ENCODE measurements around the gene HDAC9.

The HDAC9 gene

GRCh38 chr7:18610331-18610948 is 114.9 kb downstream of the HDAC9 start:
- Histone ChIP-seq H3F3A (ENCODE audit: control insufficient read depth, insufficient read depth) (no peaks in the 10 kb centered on the region), H3K36me3 (ENCODE audit: control insufficient read depth, low read length) (no peaks in the 10 kb centered on the region), H3K4me2 (ENCODE audit: low read length) (no peak overlapping the region), H3K9me3 (ENCODE audit: control insufficient read depth, insufficient read depth, low read length) (no peaks in the 10 kb centered on the region), H3K79me2 (ENCODE audit: control insufficient read depth, low read length) (no peaks in the 10 kb centered on the region), H3K27ac (ENCODE audit: low read depth, low read length) (no peak overlapping the region), H3K27me3 (ENCODE audit: control insufficient read depth, low read length) (no peaks in the 10 kb centered on the region), H4K20me1 (ENCODE audit: control insufficient read depth, insufficient read depth, low read depth, low read length) (no peaks in the 10 kb centered on the region), H3K4me3 (ENCODE audit: low read length) (no peak overlapping the region), H3K4me1 (ENCODE audit: control insufficient read depth, low read length) (0 out of 2 replicates have a peak, but pooled peaks cover 4% of the 10 kb centered on the region), H3K9me2 (replicated peaks; ENCODE audit: control insufficient read depth, low read length) (no peaks in the 10 kb centered on the region)
- no peak for TF ChIP-seq EZH2phosphoT487 (IDR thresholded peaks at IDR 0.05; ENCODE audit: borderline replicate concordance, low read length)
- peak; percentile 93 for TF ChIP-seq CTCF (IDR thresholded peaks at IDR 0.05; ENCODE audit: low read depth, low read length, poor library complexity, severe bottlenecking)

- Histone ChIP-seq H3K4me2 (ENCODE audit: low read length) (no peak overlapping the region), H3K9me3 (ENCODE audit: control insufficient read depth, insufficient read depth, low read length) (no peaks in the 10 kb centered on the region), H3K9me2 (replicated peaks; ENCODE audit: control insufficient read depth, low read length) (no peaks in the 10 kb centered on the region), H4K20me1 (ENCODE audit: control insufficient read depth, insufficient read depth, low read depth, low read length) (no peaks in the 10 kb centered on the region), H3K4me1 (ENCODE audit: control insufficient read depth, low read length) (0 out of 2 replicates have a peak, but pooled peaks cover 4% of the 10 kb centered on the region), H3K36me3 (ENCODE audit: control insufficient read depth, low read length) (no peaks in the 10 kb centered on the region), H3K27me3 (ENCODE audit: control insufficient read depth, low read length) (no peaks in the 10 kb centered on the region), H3F3A (ENCODE audit: control insufficient read depth, insufficient read depth) (no peaks in the 10 kb centered on the region), H3K79me2 (ENCODE audit: control insufficient read depth, low read length) (no peaks in the 10 kb centered on the region), H3K4me3 (ENCODE audit: low read length) (no peak overlapping the region), H3K27ac (ENCODE audit: low read depth, low read length) (no peak overlapping the region)
- no peak for TF ChIP-seq EZH2phosphoT487 (IDR thresholded peaks at IDR 0.05; ENCODE audit: borderline replicate concordance, low read length)
- no peak for TF ChIP-seq CTCF (IDR thresholded peaks at IDR 0.05; ENCODE audit: low read depth, low read length, poor library complexity, severe bottlenecking)
Observed at GRCh38 chr7:18614841-18615240, 119.3 kb downstream of the HDAC9 start.

- Histone ChIP-seq H3K27me3 (ENCODE audit: control insufficient read depth, low read length) (no peaks in the 10 kb centered on the region), H4K20me1 (ENCODE audit: control insufficient read depth, insufficient read depth, low read depth, low read length) (no peaks in the 10 kb centered on the region), H3K79me2 (ENCODE audit: control insufficient read depth, low read length) (no peaks in the 10 kb centered on the region), H3K4me1 (ENCODE audit: control insufficient read depth, low read length) (peaks cover 4% of the 10 kb centered on the region), H3K4me2 (ENCODE audit: low read length) (no peak overlapping the region), H3K9me2 (replicated peaks; ENCODE audit: control insufficient read depth, low read length) (no peaks in the 10 kb centered on the region), H3K27ac (ENCODE audit: low read depth, low read length) (no peak overlapping the region), H3K36me3 (ENCODE audit: control insufficient read depth, low read length) (peaks cover 3% of the 10 kb centered on the region; the same call in 1 of the 2 replicates), H3F3A (ENCODE audit: control insufficient read depth, insufficient read depth) (no peaks in the 10 kb centered on the region), H3K9me3 (ENCODE audit: control insufficient read depth, insufficient read depth, low read length) (no peaks in the 10 kb centered on the region), H3K4me3 (ENCODE audit: low read length) (no peak overlapping the region)
- TF ChIP-seq EZH2phosphoT487 (IDR thresholded peaks at IDR 0.05; ENCODE audit: borderline replicate concordance, low read length) (no peak), CTCF (IDR thresholded peaks at IDR 0.05; ENCODE audit: low read depth, low read length, poor library complexity, severe bottlenecking) (no peak)
Observed at GRCh38 chr7:18619311-18619710, 123.8 kb downstream of the HDAC9 start.

All from DOHH2 (cell line).